HG03159 (cell line): ENCODE measurements around the gene FBXL13.
"Not testable (repeated sequence)": the region's sequence is repeated elsewhere in the genome, so short reads cannot be mapped to it uniquely, and the experiment has no call there.

Source experiments
- ATAC-seq: cut with Tn5 transposase; IDR thresholded peaks from one replicate; pipeline ENCODE4 v1.9.1; 2021; ENCODE audit warnings: mild to moderate bottlenecking, moderate library complexity; ENCODE audit not compliant: unreplicated experiment

Gene FBXL13

DNA sequence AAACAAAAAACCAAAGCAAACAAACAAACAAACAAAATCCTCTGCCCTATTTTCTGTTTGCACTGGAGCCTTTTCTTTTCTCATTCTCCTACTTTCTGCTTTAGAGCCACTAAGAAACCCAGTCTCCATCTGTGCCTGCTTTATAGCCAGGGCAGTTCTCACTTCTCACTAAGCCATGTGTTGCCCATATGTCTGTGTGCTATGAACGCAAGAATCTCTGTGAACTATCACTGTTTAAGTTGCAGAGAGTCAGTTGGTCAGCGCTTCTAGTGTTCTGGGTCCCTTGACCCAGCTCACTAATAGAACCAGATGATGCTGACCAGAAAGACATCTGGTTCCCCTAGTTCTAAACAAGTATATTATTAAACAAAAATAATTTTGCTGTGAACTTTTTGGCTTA, 244.4 kb downstream of the FBXL13 start:
- ATAC-seq: no peak

DNA sequence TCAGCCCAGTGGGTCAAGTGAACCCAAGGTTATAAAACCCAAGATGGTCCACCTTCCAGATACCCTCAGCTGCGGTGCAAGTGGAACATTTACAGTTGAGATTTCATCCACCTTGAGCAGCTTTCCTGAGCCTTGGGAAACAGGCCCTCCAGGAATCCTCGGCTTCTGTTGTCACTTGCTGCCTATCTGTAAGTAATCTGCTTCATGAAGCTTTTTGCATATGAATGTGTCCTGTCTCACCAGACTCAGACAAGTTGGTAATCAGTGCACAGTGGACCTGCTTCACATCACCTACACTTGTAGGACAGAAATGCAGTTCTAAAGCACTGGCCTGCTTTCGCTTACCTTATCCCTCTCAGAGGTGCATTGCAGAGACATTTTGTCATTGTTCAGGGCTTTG, 245.5 kb downstream of the FBXL13 start:
- ATAC-seq: no peak

DNA sequence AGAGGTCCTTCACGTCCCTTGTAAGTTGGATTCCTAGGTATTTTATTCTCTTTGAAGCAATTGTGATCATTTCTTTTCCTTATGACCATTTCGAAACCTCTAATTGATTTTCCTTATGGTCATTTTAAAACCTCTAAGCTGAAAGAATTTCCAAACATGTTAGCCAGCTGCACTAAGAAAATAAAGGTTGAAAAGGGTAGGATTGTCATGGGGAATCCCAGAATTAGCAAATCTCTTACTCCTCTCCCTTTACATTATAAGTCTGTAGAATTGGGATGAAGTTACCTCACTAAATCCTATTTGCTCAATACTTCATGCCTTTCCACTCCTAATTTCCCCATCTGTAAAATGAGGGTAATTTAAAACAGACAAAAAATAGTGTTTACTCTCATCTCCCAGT, 246.3 kb downstream of the FBXL13 start:
- no peak for ATAC-seq

DNA sequence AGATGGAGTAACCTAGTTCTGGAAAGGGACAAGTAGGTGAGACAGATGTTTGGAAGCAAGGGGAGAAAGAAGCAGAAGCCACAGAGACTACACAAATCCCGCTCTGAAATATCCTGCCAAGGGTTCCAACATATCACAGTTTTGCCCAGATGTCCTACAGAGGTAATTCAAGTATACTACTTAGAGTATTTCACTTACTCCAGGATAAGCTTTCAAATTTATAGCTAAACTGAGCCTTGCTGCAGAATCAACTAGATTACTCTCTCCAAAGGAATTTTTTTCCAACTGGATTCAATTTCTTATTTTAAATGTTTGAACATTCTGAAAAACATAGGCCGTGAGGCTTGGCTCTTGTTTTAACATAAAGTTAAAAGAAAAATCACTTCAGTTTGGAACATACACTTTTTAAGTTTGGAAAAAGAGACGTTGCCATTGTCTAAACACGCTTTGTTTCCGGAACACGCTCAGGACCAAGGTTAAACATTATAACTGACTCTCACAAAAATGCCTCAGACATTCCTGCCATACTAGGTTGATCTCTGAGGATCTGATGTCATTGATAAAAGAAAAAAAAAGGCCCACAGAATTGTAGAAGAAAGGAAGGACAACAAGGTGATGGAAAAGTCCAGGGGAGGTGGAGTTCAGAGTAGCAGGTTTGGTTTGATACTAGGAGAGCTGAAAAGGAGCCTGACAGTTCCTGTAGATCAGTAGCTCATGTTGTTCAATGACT, 251.0 kb downstream of the FBXL13 start:
- no peak for ATAC-seq

DNA sequence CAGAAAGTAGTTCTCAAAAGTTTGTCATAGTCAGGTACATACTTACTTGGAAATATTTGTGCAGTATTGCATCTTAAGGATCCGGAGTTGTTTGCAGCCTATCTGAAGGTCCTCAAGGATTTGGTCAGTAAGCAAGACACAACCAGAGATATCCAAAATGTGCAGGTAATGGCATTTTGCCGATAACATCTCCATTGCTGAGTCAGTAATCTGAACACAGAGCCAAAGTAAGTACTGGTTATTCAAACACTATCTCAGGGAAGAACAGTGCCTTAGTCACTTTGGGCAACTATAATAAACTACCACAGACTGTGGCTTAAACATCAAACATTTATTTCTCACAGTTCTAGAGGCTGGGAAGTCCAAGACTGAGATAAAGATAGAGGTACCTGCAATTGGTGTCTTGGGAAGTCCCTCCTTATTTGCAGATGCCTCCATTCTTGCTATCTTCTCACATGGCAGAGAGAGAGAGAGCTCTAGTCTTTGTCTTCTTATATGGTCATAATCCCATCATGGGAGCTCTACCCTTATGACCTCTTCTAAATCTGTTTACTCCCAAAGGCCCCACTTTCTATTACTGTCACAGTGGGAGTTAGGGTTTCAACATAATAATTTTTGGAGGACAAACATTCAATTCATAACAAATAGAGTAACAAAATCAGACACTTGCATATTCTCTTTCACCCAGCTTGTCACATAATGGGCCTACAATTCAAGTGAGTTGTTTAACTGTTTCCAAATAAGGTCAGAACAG, 252.4 kb downstream of the FBXL13 start:
- ATAC-seq: no peak

DNA sequence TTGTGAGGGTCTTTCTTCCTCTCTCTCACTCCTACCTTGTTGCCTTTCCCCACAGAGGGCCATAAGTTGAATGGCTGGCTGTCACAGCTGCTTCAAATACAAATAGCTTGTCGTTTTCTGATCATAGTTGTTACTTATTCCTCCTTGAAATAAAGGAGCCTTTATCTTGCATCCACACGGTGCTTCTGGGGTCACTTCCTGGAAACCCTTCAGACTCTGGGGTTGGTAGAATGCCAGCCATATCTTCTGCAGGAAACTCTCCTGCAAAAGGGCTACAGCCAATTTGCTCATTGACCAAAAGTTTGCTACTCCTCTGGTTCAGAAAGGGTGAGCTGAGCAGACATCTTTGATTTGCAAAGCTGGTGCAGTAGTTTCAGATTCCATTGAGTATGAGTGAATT, 255.4 kb downstream of the FBXL13 start:
- ATAC-seq: no peak

DNA sequence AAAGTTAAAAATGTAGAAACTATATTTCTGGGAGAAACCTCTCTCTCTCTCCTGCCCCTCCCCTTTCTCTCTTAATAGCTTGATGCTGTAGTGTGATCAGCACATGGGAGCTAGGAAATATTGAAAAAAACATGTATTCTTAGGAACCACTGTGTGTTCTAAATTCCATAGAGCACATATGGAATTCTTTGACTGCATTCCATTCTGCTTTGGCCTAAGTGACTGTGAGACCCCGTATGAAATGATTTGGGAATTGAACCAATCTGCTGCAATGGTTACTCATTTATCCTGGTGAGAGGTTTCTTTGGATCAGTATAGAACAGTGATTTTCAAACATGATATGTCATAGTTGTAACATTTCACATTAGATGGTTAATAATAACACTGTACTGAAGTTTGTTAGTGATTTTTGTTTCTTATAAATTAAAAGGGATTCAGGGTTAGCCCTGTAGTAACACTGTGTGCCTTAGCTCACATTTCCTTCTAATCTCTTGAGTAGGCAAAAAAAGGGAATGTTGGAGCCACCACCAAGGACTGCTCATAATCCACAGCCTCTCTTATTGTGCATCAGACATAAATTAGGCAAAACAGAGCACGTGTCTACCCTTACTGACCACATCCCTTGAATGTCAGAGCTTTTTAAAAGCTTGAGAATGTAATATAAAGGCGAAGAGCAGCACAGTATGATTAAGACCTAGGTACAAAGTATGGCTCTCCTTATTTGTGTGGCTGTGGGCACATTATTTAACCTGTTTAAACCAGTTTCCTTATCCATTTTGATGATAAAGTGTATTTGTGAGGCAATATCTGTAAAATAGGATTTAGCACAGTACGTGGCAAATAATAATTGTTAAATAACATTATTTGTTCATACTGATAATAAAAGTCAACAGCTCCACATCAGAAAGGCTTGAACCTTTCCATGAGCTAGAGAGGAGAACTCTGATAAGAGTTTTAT, 256.7 kb downstream of the FBXL13 start:
- ATAC-seq: no peak

DNA sequence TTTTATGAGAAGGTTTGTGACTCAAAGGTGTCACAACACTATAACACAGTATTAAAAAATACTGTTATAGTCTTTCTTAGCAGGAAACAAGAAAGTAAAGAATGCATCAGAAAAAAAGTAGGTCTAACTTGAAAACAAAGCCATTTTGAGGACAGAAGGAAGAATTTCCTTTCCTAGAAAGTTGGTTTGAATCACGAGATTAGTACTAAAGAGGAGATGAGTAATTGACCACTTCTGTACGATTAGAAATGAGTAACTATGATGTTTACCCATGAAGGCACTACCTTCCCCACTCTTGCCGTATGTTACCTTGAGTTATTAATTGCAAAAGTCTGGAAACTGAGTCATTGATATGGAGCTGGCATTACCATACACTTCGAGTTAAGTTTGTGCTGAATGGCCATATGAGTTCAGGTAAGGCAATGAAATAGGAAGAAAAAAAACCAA, 260.5 kb downstream of the FBXL13 start:
- ATAC-seq: no peak

DNA sequence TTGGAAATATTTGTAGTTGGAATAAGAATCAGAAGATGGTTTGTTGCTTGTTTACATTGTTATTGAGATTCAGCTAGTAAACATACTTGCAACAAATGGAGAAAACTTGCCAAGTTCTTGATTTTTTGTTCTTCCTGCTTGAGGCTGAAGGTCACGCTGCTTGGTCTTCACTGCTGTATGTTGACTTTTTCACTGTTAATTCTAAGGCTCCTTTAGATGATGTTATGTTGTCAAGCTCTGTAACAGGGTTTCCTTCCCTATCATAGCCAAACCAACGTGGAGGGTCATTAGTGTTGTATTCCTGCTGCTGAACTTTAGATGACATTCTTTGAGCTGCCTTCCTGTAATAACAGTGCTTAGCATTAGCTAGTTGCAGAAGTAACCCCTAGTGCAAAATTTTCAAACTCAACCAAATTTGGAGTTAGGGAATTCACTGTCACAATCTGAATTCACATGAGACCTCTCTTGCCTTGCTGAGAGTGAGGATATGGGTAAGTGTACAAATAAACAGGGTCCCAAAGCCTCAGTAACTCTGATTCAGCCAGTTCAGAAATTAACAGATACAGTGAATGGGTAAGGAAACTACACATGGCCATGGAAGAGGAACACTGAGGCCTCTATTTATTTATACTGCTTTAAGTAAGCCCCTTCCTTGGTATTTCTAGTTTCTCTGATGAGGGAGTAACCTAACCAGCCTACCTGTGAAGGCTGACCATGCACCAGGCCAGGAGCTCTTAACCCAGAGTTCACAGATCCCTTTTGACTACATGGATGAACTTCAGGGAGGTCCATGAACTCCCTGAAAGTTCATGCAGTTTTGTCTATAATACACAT, 261.2 kb downstream of the FBXL13 start:
- no peak for ATAC-seq

DNA sequence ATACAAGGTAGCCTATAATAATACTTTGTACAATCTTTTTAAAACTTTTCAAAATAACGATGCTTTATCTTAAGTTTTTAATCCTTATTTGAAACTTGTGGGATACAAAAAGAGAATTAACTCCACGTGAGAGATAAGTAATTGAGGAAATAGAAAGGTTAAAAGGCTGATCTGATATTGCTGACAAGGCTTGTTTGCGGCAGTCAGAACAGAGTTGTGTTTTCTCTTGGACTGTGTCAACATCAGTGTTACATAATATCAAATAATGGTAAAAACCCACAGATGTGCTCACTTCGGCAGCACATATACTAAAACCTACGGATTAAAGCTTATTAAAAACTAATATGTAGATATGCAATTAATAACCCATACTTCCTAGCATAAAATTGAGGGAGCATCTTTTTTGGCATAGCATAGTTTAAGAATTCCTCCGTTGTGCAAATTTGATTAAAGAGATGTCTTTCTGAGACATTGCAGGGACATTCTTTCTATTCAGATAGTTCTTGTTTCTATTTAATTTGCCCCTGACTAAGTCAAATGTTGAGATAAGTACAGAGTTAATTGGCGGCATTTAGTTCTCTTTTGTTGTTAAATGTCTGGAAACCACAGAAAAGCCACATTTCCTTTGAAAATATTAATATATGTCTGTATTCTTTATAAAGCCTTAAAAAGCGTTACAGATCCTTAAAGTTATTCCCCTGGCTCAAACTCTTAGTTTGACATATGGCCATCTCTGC, 262.5 kb downstream of the FBXL13 start:
- ATAC-seq: no peak

DNA sequence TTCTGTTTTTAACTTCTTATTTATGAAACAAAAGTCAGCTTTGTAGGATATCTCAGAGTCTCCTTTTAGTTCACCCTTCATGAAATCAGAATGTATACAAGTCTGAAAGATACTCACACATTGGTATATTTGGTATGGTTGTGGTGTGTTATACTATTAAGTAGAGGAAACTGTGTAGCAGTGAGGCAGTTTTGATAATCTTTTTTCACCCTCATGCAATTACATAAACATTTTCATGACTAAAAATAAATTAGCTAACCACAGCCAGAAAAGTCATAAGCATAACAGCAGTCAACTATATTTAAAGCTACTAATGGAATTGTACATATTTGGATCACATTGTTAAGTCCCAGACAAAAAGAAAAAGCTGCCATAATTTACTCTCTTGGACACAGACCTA, 263.7 kb downstream of the FBXL13 start:
- ATAC-seq: no peak

DNA sequence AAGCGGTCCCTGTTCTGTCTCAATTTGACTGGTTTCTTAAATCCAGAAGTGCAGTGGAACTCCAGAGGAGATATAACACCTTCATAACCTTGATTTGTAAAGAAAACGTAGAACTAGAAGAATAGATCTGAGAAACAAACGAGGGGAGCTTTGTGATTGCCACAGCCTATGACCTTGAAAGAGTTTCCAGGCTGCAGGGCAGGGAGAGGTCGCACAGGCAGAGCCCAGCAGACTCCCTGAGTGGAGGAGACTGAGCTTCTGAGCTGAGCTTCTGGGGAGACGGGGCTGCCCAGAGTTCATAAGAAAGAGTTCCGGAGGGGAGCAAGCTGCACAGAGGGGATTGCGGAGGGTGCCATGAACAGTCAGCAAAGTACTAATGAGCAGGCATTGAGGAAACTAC, 268.0 kb downstream of the FBXL13 start:
- no peak for ATAC-seq

DNA sequence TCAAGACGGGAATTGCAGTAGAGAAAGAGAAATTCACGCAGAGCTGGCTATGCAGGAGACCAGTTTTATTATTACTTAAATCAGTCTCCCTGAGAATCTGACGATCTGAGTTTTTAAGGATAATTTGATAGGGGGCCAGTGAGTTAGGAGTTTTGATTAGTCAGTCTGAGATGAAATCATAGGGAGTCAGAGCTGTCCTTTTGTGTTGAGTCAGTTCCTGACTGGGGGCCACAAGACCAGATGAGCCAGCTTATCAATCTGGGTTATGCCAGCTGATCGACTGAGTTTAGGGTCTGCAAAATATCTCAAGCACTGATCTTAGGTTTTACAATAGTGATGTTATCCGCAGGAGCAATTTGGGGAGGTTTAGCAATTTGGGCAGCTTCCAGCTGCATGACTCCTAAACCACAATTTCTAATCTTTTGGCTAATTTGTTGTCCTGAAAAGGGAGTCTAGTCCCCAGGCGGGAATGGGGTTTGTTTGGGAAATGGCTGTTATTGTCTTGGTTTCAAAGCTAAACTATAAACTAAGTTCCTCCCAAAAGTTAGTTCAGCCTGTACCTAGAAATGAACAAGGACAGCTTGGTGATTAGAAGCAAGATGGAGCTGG, 278.5 kb downstream of the FBXL13 start:
- not testable (repeated sequence) for ATAC-seq

DNA sequence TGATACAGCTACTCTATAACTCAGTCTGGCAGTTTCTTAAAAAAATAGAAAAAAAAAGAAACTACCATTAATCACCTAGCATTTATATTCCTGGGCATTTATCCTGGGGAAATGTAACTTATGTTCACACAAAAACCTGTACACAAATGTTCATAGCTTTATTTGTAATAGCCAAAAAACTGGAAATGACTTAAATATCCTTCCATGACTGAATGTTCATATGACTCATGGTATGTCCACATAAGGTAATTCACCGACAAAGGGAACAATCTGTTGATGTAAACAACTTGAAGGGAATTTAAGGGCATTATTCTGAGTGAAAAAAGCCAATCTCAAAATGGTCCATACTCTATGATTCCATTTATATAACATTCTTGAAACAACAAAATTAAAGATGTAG, 280.0 kb downstream of the FBXL13 start:
- not testable (repeated sequence) for ATAC-seq

DNA sequence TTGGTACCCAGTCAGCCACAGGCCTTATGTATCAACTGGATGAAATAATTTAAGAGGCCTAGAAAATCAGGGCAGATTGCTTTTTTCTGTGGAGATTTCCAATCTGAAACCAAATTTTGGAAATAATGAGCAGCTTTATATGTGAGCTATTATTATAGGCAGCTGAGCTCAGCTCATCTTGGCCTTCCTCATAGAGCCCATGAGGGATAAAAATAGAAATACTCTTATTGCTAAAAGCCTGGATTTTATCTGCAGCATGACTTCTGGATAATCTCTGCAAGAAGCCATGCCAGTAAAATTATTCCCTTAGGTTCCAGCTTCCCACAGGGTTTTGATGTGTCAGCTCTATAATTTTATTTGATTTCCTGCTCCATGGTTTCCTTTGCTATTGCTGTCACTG, 282.8 kb downstream of the FBXL13 start:
- ATAC-seq: not testable (repeated sequence)

DNA sequence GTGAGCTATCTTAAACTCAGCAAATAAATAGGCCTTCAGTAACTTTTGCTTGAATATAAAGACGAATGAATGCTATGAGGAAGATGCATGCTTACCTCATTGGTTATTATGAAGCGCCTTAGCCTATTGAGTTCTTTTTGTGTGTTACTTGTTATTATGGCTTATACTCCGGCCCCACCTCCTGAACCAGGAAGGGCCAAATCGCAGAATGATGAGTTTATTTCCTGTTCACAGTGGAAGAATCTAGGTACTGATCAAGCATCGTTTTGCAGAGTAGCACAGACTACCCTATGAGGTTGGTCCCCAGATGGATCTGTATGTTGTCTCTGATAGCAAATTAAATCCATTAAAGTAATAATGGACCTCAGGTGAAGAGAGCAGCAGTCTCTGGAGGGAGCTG, 283.2 kb downstream of the FBXL13 start:
- not testable (repeated sequence) for ATAC-seq

DNA sequence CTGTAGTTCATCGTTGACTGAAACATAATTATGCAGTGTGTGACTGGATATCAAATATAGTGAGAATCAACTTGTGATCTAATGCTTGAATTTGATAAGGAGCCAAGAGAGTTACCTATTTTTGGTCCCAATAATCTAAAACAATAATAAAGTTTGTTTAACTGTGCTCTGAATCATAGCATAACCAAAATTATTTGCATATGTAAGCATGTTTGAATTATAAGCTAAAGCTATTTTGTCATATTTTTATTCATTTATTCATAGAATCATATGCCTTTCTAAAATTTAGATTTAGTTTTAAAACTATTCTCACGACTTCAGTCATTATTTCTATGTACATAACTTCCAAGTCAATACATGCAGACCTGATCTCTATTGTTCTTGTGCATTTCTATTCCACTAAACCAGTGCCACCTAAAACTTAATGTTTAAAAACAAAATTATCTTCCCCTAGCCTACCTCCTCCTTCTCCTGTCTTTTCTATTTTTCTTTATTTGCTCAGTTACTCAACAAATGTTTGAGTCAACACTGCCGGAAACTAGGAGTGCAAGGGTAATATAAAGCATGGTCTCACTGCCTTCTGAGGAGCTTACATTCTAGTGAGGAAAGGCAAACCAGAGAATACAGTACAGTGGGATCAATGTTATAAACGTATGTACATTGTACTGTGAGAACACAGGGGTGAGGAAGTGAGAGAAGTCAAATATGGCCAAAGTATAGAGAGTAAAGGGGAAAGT, 284.1 kb downstream of the FBXL13 start:
- not testable (repeated sequence) for ATAC-seq

DNA sequence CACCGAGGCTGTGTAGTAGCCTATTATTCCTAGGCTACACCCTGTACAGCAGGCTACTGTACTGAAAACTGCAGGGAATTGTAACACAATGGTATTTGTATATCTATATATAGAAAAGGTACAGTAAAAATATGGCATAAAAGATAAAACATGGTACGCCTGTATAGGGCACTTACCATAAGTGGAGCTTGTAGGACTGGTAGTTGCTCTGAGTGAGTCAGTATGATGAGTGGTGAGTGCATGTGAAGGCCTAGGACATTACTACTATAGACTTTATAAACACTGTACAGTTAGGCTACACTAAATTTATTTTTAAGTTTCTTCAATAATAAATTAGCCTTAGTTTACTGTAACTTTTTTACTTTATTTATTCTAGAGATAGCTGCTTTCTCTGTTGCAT, 285.8 kb downstream of the FBXL13 start:
- not testable (repeated sequence) for ATAC-seq

DNA sequence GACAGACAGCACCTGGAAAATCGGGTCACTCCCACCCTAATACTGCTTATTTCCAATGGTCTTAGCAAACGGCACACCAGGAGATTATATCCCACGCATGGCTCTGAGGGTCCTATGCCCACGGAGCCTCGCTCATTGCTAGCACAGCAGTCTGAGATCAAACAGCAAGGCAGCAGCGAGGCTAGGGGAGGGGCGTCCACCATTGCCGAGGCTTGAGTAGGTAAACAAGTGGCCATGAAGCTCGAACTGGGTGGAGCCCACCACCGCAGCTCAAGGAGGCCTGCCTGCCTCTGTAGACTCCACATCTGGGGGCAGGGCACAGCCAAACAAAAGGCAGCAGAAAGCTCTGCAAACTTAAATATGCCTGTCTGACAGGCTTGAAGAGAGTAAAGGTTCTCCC, 293.7 kb downstream of the FBXL13 start:
- ATAC-seq: not testable (repeated sequence)
